Tibial artery (tissue), 4 donors: ENCODE results near the gene LHFPL6.

Source experiments
- DNase-seq, 2 donors: peaks; one replicate each; pipeline ENCODE4 v3.0.0-alpha.2; 2019
- H3K27ac ChIP-seq, 2 donors: fragments of 200-600 bp; sonication (generic) in 1 of 2; 1 replicate in 1 of 2; 2 replicates in 1 of 2; pipeline ENCODE4 v1.5.1; 2018 to 2019; ENCODE audit warnings: mild to moderate bottlenecking in 1 of 2
- H3K27me3 ChIP-seq, 2 donors: fragments of 200-600 bp; sonication (generic) in 1 of 2; one replicate each; pipeline versions ENCODE4 v1.5.1 to v1.6.0; 2016 to 2019
- H3K36me3 ChIP-seq, 3 donors: fragments of 200-600 bp; sonication (generic) in 2 of 3; one replicate each; pipeline ENCODE4 v1.5.1; 2016 to 2019; ENCODE audit warnings: mild to moderate bottlenecking in 2 of 3
- H3K4me1 ChIP-seq, 4 donors: fragments of 200-600 bp; sonication (generic) in 2 of 4; 1 replicate in 3 of 4; 2 replicates in 1 of 4; pipeline ENCODE4 v1.5.1; 2016 to 2019
- H3K4me3 ChIP-seq, 2 donors: fragments of 200-600 bp; sonication (generic) in 1 of 2; 1 replicate in 1 of 2; 2 replicates in 1 of 2; pipeline ENCODE4 v1.5.1; 2018 to 2019; ENCODE audit warnings: mild to moderate bottlenecking in 2 of 2
- H3K9me3 ChIP-seq, 3 donors: fragments of 200-600 bp; sonication (generic) in 1 of 3; one replicate each; pipeline ENCODE4 v1.5.1; 2016 to 2019
- CTCF ChIP-seq, 2 experiments: fragments of 200-600 bp in 1 of 2; fragments of 450-650 bp in 1 of 2; IDR thresholded peaks; one replicate each; pipeline ENCODE4 v1.5.1; 2017 to 2019; ENCODE audit warnings: antibody characterized with exemption in 2 of 2, mild to moderate bottlenecking in 1 of 2, moderate library complexity in 1 of 2
- intact Hi-C: fragments of 100-400 bp; cut with DNase I; formaldehyde crosslinking; loops from one replicate; pipeline ENCODE4 v1.15.0; 2023; ENCODE audit warnings: low total_unique reads

The LHFPL6 gene

GRCh38 chr13:39596685-39597084, 6.3 kb downstream of the LHFPL6 start:
- intact Hi-C loops = no loop called here
- Histone ChIP-seq H3K4me3 (no peak overlapping the region), H3K9me3 (no peaks in the 10 kb centered on the region), H3K27ac (peak overlapping the region in 1 of 2 donors; percentile 91), H3K4me1 (peaks cover 0 to 57% (median 12%) of the 10 kb centered on the region in 4 donors), H3K36me3 (peaks cover 0 to 5% (median 5%) of the 10 kb centered on the region in 3 donors), H3K27me3 (no peaks in the 10 kb centered on the region)
- TF ChIP-seq CTCF (IDR thresholded peaks at IDR 0.05) = no peak
- DNase-seq = no peak

- no peaks in the 10 kb centered on the region for H3K9me3 ChIP-seq
- DNase-seq = no peak
- TF ChIP-seq CTCF (IDR thresholded peaks at IDR 0.05) = no peak
- H3K4me3 ChIP-seq = no peak overlapping the region
- H3K27me3 ChIP-seq = no peaks in the 10 kb centered on the region
- H3K36me3 ChIP-seq = peaks cover 0 to 5% (median 5%) of the 10 kb centered on the region in 3 donors
- H3K27ac ChIP-seq = peak overlapping the region; percentile 3 to 91
- peaks cover 0 to 57% (median 13%) of the 10 kb centered on the region in 4 donors for H3K4me1 ChIP-seq
- intact Hi-C loops = no loop called here
Observed at GRCh38 chr13:39596176-39596575, 6.8 kb downstream of the LHFPL6 start.

- H3K36me3 ChIP-seq = peaks cover 0 to 5% (median 3%) of the 10 kb centered on the region in 3 donors
- intact Hi-C loops = no loop called here
- no peak for TF ChIP-seq CTCF (IDR thresholded peaks at IDR 0.05)
- H3K4me3 ChIP-seq = no peak overlapping the region
- H3K4me1 ChIP-seq = peaks cover 0 to 53% (median 20%) of the 10 kb centered on the region in 4 donors
- peak overlapping the region; percentile 37 to 44 for H3K27ac ChIP-seq
- H3K9me3 ChIP-seq = no peaks in the 10 kb centered on the region
- H3K27me3 ChIP-seq = no peaks in the 10 kb centered on the region
- no peak for DNase-seq
Observed at GRCh38 chr13:39590466-39591036, 12.4 kb downstream of the LHFPL6 start.

GRCh38 chr13:39588384-39588783, 14.6 kb downstream of the LHFPL6 start:
- H3K4me3 ChIP-seq = no peak overlapping the region
- H3K9me3 ChIP-seq = no peaks in the 10 kb centered on the region
- no peak for DNase-seq
- intact Hi-C loops = no loop called here
- no peak for TF ChIP-seq CTCF (IDR thresholded peaks at IDR 0.05)
- H3K27ac ChIP-seq = peak overlapping the region; percentile 52 to 65
- H3K27me3 ChIP-seq = no peaks in the 10 kb centered on the region
- H3K4me1 ChIP-seq = peaks cover 0 to 69% (median 32%) of the 10 kb centered on the region in 4 donors
- H3K36me3 ChIP-seq = no peaks in the 10 kb centered on the region

GRCh38 chr13:39587939-39588338, 15.1 kb downstream of the LHFPL6 start:
- peak overlapping the region; percentile 52 to 65 for H3K27ac ChIP-seq
- peaks cover 0 to 72% (median 32%) of the 10 kb centered on the region in 4 donors for H3K4me1 ChIP-seq
- DNase-seq = no peak
- no peak for TF ChIP-seq CTCF (IDR thresholded peaks at IDR 0.05)
- peak overlapping the region in 1 of 2 donors; percentile 9 for H3K4me3 ChIP-seq
- intact Hi-C loops = no loop called here
- H3K27me3 ChIP-seq = no peaks in the 10 kb centered on the region
- H3K36me3 ChIP-seq = no peaks in the 10 kb centered on the region
- H3K9me3 ChIP-seq = no peaks in the 10 kb centered on the region
